HepG2 (cell line): ENCODE data around the gene CA11.

Experiments
- EZH2 ChIP-seq: conservative IDR thresholded peaks from 2 replicates; pipeline ENCODE4 v1.6.1; 2012; ENCODE audit warnings: mild to moderate bottlenecking, low read depth, low read length, moderate library complexity
- MAFK ChIP-seq, 2 experiments: IDR thresholded peaks in 1 of 2; conservative IDR thresholded peaks in 1 of 2; 2 replicates each; pipeline ENCODE4 v1.6.1; 2011; ENCODE audit warnings: improper control_type of control experiment in 2 of 2, low read length in 2 of 2
- RAD51 ChIP-seq: fragments of 450-650 bp; IDR thresholded peaks from 2 replicates; pipeline ENCODE4 v1.6.1; 2016; ENCODE audit warnings: borderline replicate concordance
- SP1 ChIP-seq, 2 experiments: fragments of 450-650 bp in 1 of 2; sonication (generic) in 1 of 2; formaldehyde crosslinking in 1 of 2; IDR thresholded peaks; 2 replicates each; pipeline versions ENCODE4 v1.4.0 to v1.6.1; 2016 to 2020; ENCODE audit warnings: missing genetic modification reagents in 1 of 2

DNA sequence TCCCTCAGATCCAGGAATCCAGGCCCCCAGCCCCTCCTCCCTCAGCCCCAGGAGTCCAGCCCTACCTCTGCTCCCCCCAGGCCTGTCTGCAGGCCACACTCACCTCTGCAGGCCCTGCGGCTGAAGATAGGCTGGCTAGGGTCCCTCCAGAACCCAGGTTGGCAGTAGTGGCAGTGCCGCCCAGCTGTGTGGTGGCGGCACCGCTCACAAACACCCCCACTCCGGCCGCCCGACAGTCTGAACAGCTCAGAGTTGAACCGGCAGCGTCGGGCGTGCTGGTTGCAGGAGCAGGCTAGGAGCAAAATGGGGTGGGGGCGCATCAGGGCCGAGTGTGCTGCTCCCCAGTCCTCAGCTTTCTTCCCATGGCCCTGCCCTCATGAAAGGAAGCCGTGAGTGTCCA, 18.5 kb upstream of the CA11 start:
- no peak for TF ChIP-seq RAD51
- TF ChIP-seq MAFK (conservative IDR thresholded peaks at IDR 0.05 in 1 of 2, IDR thresholded peaks at IDR 0.05 in 1 of 2; ENCODE audit: low read length in 2 of 2) = no peak
- no peak for TF ChIP-seq EZH2
- no peak for TF ChIP-seq SP1 (IDR thresholded peaks at IDR 0.05)
- no peak for TF ChIP-seq SP1 (CRISPR knock-in tag; IDR thresholded peaks at IDR 0.05)
